ENCODE data around the gene OXCT1.
"Not testable (repeated sequence)": the region's sequence is repeated elsewhere in the genome, so short reads cannot be mapped to it uniquely, and the experiment has no call there.

Gene OXCT1

DNA sequence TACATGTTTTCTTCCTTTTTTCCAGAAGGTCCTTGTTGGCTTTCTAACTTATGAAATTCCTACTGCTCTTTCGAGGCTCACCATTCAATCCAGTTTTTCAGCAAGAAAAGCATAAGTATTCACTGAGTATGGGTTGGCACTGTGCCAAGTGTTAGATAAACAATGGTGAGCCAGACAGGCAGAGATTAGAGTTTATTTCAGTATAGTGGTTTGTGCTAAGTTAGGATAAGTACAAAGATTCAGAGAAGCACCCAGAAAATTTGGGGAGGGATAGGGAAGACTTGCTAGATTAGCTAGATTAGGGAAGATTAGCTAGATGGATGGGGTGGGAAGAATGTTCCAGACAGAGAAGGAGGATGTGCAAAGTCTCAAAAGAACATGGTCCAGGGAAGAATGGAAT lies 122.9 kb downstream of the OXCT1 start:
- TF ChIP-seq ZFX (IDR thresholded peaks at IDR 0.05) = no peak
- TF ChIP-seq, protein P1, sequence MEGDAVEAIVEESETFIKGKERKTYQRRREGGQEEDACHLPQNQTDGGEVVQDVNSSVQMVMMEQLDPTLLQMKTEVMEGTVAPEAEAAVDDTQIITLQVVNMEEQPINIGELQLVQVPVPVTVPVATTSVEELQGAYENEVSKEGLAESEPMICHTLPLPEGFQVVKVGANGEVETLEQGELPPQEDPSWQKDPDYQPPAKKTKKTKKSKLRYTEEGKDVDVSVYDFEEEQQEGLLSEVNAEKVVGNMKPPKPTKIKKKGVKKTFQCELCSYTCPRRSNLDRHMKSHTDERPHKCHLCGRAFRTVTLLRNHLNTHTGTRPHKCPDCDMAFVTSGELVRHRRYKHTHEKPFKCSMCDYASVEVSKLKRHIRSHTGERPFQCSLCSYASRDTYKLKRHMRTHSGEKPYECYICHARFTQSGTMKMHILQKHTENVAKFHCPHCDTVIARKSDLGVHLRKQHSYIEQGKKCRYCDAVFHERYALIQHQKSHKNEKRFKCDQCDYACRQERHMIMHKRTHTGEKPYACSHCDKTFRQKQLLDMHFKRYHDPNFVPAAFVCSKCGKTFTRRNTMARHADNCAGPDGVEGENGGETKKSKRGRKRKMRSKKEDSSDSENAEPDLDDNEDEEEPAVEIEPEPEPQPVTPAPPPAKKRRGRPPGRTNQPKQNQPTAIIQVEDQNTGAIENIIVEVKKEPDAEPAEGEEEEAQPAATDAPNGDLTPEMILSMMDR (conservative IDR thresholded peaks at IDR 0.05) = no peak
- no peak overlapping the region for H3K27ac ChIP-seq

- not testable (repeated sequence) for H3K27ac ChIP-seq
These were observed 127.6 kb downstream of the OXCT1 start for GRCh38 chr5:41742608-41743007.

DNA sequence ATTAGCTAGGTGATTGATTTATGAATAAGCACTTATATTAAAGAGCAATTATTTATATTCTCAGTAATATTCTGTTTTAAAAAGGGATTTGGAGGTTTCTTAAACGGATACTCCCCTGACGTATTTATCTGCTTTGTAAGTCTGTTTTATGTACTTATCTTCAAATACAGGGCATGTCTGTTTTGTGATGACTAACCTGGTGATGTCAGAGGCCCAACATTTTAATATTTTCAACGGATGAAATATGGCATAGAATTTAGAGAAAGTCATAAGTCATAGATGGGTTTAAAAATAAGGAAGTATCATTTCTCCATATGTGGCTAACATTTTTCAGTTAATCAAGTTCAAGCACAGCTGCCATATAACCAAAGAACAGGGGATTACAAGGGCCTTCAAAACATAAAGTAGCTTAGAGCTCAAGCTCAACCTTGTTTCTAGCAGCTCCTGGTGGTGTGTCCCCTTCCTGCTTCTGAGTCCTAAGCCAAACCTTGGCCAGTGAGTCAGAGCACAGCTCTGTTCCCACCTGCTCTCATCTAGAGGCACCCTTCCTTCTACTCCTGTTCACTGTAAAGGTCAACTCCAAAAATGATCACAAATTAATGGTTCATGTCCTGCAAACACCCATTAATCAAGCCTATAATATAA lies 131.4 kb downstream of the OXCT1 start:
- TF ChIP-seq, protein P1 (conservative IDR thresholded peaks at IDR 0.05) = no peak
- TF ChIP-seq ZFX (IDR thresholded peaks at IDR 0.05) = no peak
- no peak overlapping the region for H3K27ac ChIP-seq

- no peak for TF ChIP-seq ZFX (IDR thresholded peaks at IDR 0.05)
- TF ChIP-seq, protein P1 (conservative IDR thresholded peaks at IDR 0.05) = no peak
- no peak overlapping the region for H3K27ac ChIP-seq
These were observed 133.6 kb downstream of the OXCT1 start for GRCh38 chr5:41736641-41737040.

GRCh38 chr5:41735213-41735612 lies 135.0 kb downstream of the OXCT1 start:
- no peak overlapping the region for H3K27ac ChIP-seq
- TF ChIP-seq, protein P1 (conservative IDR thresholded peaks at IDR 0.05) = no peak
- no peak for TF ChIP-seq ZFX (IDR thresholded peaks at IDR 0.05)

GRCh38 chr5:41729381-41729780 lies 140.8 kb downstream of the OXCT1 start:
- H3K27ac ChIP-seq = not testable (repeated sequence)

- TF ChIP-seq, protein P1 (conservative IDR thresholded peaks at IDR 0.05) = no peak
- TF ChIP-seq ZFX (IDR thresholded peaks at IDR 0.05) = no peak
- H3K27ac ChIP-seq = no peak overlapping the region
These were observed 141.9 kb downstream of the OXCT1 start for GRCh38 chr5:41728281-41728680.

GRCh38 chr5:41722359-41722950 lies 147.8 kb downstream of the OXCT1 start:
- no peak overlapping the region for H3K27ac ChIP-seq
- TF ChIP-seq, protein P1 (conservative IDR thresholded peaks at IDR 0.05) = peak; percentile 21
- no peak for TF ChIP-seq ZFX (IDR thresholded peaks at IDR 0.05)
